GM10266 (cell line): Measurements from ENCODE around the gene ZNF682.
A peak's percentile ranks its signal among the peaks of the same experiment; 100 is the strongest.
"Not testable (repeated sequence)": the region's sequence is repeated elsewhere in the genome, so short reads cannot be mapped to it uniquely, and the experiment has no call there.

ENCODE experiments used
- DNase-seq: peaks from one replicate; pipeline ENCODE4 v3.0.0; 2012; ENCODE audit errors: extremely low spot score
- TF ChIP-seq, protein P1 (sequence below): IDR thresholded peaks from 2 replicates; pipeline ENCODE4 v1.5.1; 2012; ENCODE audit warnings: mild to moderate bottlenecking, low read depth; ENCODE audit not compliant: control insufficient read depth, insufficient read depth; ENCODE audit errors: missing control alignments

Gene ZNF682

DNA sequence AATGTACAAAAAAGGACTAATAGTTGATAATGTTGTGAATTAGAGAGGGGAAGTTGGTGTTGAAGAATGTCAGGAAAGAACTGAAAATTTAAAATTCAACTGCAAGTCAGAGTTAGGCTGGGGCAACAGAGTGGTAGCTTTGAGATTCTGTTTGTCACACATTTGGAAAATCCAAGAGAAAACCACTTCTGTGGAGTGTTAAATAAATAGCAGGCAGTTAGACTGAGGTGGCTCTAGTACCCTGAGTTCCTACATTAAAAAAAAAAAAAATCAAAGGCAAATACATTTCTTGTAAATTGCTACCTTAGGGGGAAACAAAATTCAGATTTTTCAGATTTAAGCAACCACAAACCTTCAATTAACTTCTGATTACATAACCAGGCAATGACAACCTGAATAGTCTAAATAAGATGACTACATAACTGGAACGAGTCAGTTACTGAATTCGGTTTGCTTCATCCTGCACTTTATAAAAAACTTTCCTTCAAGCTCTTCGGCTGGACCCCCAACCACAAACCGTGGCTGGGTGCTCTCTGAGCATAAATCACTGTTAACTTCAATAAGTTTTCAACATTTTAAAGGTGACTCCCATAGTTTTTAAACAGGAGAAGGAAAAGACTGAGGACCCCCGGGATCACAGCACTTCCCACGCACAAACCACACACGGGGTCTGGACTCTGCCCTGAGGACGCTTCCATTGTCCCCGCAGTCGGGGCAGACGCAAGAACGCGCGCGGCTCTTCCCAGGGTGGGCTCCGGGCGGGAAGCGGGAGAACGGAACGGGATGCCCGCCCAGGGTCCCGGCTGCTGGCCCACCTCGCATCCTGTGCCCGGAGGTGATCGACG, 725 bp downstream of the ZNF682 start:
- no peak for DNase-seq
- TF ChIP-seq, protein P1, sequence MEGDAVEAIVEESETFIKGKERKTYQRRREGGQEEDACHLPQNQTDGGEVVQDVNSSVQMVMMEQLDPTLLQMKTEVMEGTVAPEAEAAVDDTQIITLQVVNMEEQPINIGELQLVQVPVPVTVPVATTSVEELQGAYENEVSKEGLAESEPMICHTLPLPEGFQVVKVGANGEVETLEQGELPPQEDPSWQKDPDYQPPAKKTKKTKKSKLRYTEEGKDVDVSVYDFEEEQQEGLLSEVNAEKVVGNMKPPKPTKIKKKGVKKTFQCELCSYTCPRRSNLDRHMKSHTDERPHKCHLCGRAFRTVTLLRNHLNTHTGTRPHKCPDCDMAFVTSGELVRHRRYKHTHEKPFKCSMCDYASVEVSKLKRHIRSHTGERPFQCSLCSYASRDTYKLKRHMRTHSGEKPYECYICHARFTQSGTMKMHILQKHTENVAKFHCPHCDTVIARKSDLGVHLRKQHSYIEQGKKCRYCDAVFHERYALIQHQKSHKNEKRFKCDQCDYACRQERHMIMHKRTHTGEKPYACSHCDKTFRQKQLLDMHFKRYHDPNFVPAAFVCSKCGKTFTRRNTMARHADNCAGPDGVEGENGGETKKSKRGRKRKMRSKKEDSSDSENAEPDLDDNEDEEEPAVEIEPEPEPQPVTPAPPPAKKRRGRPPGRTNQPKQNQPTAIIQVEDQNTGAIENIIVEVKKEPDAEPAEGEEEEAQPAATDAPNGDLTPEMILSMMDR = no peak

DNA sequence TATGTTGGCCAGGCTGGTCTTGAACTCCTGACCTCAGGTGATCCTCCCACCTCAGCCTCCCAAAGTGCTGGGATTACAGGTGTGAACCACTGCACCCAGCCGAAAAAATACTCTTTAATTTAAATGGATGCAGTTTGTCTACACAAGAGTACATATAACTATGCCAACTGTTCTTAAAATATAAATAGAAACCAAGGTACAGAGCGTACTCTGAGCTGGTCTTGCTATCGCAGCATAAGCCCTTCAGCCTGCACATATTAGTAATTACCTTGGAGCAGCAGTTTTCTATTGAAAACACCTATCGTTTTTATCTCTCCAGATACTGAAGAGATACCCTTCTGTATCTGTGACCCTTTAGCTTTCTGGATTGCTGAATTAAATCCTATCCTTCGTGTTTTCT, 3.4 kb downstream of the ZNF682 start:
- TF ChIP-seq, protein P1 = no peak
- no peak for DNase-seq

DNA sequence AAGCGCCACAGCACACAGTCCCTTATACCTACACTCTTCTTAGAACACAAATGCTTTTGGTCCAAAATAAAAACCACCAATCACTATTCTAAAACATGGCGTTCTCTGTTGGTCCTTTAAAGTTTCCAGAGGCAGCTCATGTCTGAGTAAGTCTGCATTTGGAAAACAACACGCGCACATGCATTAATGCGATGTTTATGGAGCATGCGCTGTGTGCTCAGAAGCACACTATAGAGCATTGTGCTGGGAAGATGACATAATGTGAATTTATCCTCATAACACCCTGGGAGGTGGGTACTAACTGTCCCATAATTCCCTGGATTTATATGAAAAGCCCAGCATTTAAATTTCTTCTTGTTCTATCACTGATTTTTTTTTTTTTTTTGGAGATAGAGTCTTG, 10.7 kb downstream of the ZNF682 start:
- TF ChIP-seq, protein P1 = no peak
- DNase-seq = no peak

DNA sequence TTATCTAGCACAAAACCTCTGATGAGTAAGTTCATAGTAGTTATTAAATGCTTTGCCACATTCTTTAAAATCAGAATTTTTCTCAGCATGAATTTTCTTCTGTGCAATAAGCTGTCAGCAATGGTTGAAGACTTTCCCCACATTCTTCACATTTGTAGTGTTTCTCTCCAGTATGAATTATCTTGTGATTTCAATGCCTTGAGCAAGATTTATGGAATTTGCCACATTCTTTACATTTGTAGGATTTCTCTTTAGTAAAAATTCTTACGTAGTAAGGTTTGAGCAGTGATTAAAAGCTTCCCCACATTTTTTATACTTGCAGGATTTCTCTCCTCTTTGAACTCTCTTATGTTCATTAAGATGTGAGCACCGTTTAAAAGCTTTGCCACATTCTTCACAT, 33.6 kb downstream of the ZNF682 start:
- DNase-seq = no peak
- TF ChIP-seq, protein P1 = no peak

DNA sequence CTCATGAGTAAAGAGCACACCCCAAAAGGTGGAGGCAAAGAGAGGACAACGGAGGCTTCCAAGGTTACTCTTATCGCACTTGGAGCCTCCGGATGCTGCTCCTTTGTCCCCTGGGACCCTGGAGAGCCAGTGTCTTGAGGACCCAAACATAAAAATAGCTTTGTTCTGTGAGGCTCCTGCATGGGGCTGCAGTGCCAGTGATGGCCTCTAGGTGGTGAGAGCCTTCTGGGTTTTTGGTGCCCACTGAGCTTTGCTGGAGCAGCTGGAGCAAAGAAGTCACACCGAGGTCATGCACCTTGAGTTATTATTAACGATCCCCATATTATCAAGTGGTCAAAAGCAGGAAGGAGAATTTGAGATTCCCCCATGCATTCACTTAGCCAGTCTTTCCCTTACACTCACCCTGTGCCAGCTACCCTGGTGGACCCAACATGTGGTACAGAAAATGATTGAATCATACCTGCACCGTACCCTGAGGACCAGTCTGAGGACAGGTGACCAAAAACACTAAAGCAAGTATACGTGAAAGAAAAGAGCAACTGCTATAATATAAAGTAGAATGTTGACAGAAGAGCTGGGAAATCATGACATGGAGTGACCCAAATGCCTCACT, 41.5 kb downstream of the ZNF682 start:
- no peak for DNase-seq
- TF ChIP-seq, protein P1 = peak; percentile 26

DNA sequence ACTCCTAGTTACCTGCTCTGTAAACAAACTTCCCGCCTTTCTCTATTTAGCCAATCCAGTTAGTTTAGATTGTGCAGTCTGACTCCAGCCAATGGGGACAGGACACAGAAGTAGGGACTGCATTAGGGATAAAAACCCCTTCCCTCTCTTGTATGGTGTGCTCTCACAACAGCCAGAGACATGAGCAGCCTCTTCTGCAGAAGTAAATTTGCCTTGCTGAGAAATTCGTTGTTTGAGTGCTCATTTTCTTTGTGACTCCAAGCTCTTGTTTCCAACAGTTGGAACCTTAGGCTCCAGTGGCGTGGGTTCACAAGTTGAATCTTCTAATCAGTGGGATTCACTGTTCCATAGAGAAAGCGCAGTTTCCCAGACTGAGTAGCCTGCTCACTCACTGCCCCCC, 72.4 kb downstream of the ZNF682 start:
- TF ChIP-seq, protein P1 = no peak
- no peak for DNase-seq

DNA sequence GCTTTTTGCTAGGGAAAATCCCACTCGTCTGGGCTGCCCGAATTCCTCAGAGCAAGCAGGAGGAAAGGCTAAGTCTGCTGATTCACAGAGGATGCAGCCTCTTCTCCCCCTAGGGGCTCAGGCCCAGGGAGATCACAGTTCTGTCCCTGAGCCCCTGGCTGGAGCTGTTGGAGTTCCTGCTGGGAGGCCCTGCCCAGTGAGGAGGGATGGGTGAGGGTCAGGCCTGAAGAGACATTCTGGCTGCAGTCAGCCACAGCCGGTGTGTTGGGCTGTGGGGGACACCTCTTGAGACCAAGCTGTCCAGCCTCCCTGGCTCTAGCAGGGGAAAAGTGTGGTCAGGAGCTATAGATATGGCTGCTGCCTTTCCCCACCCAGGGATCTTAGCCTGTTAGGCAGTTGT, 73.2 kb downstream of the ZNF682 start:
- DNase-seq = not testable (repeated sequence)

DNA sequence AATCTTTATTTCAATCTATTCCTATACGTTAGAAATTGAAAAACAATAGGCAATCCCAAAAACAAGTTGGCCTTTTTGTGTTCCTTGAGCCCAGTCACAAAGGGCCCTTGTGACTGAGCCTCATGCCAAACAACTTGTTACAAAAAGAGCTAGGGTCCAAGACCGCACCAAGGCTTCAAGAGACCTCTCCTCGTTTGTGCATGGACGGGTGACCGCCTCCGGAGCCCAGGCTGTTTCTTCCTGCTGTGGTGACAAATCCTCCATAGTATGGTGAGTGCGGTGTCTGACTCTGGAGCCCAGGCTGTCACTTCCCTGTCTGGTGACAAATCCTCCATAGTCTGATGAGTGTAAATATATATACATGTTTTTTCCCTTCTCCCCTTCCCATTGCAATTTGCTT, 74.9 kb downstream of the ZNF682 start:
- TF ChIP-seq, protein P1 = no peak
- DNase-seq = no peak
